Activated T-helper 17 cell treated with anti-CD3 and anti-CD28 coated beads, Interleukin-2, amount 50 U/mL, for 72 hours (primary cell): Measurements from ENCODE around the gene ATP2B2. TPM values are rescaled to one million over a fixed set of nuclear protein-coding genes. Genes with fewer than 3 reads are reported as not detected.
A peak's percentile ranks its signal among the peaks of the same experiment; 100 is the strongest.

Experiments used
- ATAC-seq: fragments of 150-1000 bp; cut with Tn5 transposase; replicated peaks from 2 replicates; pipeline ENCODE4 v1.10.0; 2021; ENCODE audit warnings: mild to moderate bottlenecking, moderate library complexity
- H3K27ac Mint-ChIP-seq: one replicate; pipeline ENCODE4 v1.8.0; 2022; ENCODE audit warnings: mixed read lengths
- H3K27me3 Mint-ChIP-seq: one replicate; pipeline ENCODE4 v1.8.0; 2022; ENCODE audit warnings: mixed read lengths
- H3K36me3 Mint-ChIP-seq: one replicate; pipeline ENCODE4 v1.8.0; 2022; ENCODE audit warnings: low read depth, mild to moderate bottlenecking, mixed read lengths
- H3K4me1 Mint-ChIP-seq: one replicate; pipeline ENCODE4 v1.8.0; 2022; ENCODE audit warnings: mixed read lengths
- H3K4me3 Mint-ChIP-seq: one replicate; pipeline ENCODE4 v1.8.0; 2022; ENCODE audit warnings: mild to moderate bottlenecking, mixed read lengths
- H3K9me3 Mint-ChIP-seq: one replicate; pipeline ENCODE4 v1.8.0; 2022; ENCODE audit warnings: mixed read lengths
- total RNA-seq, 2 donors: library from RNA; stranded (reverse); gene quantifications; one replicate each; pipeline ENCODE4 v1.2.3, GENCODE V29; 2022

Gene ATP2B2
- total RNA-seq, 2 donors from 2014 or later, result not detected

DNA sequence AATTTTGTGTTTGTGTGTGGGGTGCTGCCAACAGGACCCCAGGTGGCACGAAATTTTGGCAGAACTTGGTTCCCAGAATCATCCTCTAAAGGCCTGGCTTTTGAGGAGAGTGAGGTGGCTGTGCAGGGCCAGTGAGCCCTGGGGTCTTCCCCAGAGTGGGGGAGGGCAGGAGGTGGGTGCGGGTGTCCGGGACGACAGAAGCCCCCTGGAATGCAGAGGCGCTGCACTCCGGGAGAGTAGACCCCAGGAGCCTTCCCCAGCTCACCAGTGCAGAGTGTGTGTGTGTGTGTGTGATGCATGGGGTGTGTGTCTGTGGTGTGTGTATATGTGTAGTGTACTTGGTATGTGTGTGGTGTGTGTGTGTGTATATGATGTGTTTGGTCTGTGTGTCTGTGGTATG lies 140.1 kb downstream of the ATP2B2 start:
- ATAC-seq, result no peak
- H3K9me3 Mint-ChIP-seq, result no peaks in the 10 kb centered on the region

DNA sequence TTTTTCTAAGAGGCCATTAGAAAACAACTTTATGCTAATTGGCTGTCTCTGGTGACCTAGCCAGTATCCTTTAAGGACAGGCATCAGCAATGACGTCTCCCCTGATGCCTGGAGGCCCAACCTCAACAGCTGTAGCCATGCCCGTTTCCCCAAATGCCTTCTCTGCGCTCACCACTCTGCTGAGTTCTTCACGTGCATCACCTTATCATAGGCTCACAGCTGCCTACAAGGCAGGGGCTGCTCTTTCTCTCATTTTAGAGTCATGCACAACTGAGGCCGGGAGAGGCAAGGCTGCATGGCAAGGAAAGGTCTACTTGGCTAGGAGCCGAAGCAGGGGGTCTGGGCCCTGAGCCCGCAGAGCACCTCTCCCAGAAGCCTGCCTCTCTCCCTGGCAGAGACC lies 140.6 kb downstream of the ATP2B2 start:
- Mint-ChIP-seq H3K4me3 (no peak overlapping the region), H3K27me3 (peaks cover 26% of the 10 kb centered on the region), H3K36me3 (no peaks in the 10 kb centered on the region), H3K9me3 (no peaks in the 10 kb centered on the region), H3K4me1 (peaks cover 23% of the 10 kb centered on the region), H3K27ac (no peak overlapping the region)
- no peak for ATAC-seq

More for the DNA sequence above, 140.1 kb downstream of the ATP2B2 start:
- no peak overlapping the region for H3K27ac Mint-ChIP-seq
- peaks cover 23% of the 10 kb centered on the region for H3K4me1 Mint-ChIP-seq
- H3K36me3 Mint-ChIP-seq, result no peaks in the 10 kb centered on the region
- H3K27me3 Mint-ChIP-seq, result peaks cover 25% of the 10 kb centered on the region
- no peak overlapping the region for H3K4me3 Mint-ChIP-seq

DNA sequence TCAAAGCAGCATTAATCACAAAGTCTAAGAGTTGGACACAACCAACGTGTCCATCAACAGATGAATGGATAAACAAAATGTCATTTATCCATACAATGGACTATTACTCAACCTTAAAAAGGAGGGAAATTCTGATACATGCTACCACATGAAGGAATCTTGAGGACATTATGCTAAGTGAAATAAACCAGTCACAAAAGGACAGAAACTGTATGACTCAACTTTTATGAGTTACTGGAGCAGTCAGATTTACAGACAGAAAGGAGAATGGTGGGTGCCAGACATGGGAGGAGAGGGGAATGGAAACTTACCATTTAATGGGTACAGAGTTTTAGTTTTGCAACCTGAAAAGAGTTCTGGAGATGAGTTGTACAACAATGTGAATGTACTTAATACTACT lies 141.5 kb downstream of the ATP2B2 start:
- H3K27ac Mint-ChIP-seq, result peak overlapping the region; percentile 4
- no peaks in the 10 kb centered on the region for H3K36me3 Mint-ChIP-seq
- peak; percentile 75 for ATAC-seq
- peaks cover 23% of the 10 kb centered on the region for H3K4me1 Mint-ChIP-seq
- H3K27me3 Mint-ChIP-seq, result peaks cover 26% of the 10 kb centered on the region
- H3K9me3 Mint-ChIP-seq, result no peaks in the 10 kb centered on the region
- H3K4me3 Mint-ChIP-seq, result no peak overlapping the region

DNA sequence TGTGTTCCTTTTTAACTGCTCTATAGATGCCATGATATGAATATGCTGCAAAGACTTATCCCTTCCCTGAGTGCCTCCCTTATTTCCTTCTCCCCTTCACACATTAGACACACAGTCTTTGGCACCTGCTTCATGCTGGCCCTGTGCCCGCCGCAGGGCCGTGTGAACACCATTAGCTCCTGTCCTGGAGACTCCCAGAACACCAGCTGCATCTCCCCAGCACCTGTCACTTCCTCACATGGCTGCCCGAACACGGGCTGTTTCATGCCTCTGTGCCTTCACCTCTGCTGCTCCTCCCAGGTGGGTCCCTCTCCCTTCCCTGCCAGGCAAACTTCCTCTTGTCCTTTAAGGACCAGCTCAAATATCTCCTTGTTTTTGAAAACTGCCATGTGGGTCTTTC lies 144.0 kb downstream of the ATP2B2 start:
- H3K27ac Mint-ChIP-seq, result no peak overlapping the region
- no peak for ATAC-seq
- no peak overlapping the region for H3K4me3 Mint-ChIP-seq
- no peaks in the 10 kb centered on the region for H3K36me3 Mint-ChIP-seq
- no peaks in the 10 kb centered on the region for H3K9me3 Mint-ChIP-seq
- peaks cover 20% of the 10 kb centered on the region for H3K27me3 Mint-ChIP-seq
- peaks cover 15% of the 10 kb centered on the region for H3K4me1 Mint-ChIP-seq

DNA sequence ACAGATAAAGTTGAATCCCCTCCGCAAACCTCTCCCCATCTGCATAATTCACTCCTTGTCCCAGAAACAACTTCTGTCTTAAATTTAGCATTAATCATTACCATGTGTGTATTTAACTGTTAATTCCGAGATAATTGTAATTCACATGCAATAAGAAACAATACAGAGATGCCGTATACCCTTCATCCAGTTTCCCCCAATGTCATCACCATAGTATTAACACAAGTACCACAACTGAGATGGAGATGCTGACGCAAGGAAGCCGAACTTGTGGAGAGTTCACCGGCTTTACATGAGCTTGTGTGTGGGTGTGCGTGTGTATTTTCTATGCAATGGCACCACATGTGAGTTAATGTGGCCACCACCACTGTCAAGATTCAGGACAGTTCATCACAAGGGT lies 144.9 kb downstream of the ATP2B2 start:
- no peak overlapping the region for H3K4me3 Mint-ChIP-seq
- H3K36me3 Mint-ChIP-seq, result no peaks in the 10 kb centered on the region
- H3K27ac Mint-ChIP-seq, result no peak overlapping the region
- H3K4me1 Mint-ChIP-seq, result peaks cover 8% of the 10 kb centered on the region
- H3K9me3 Mint-ChIP-seq, result no peaks in the 10 kb centered on the region
- no peak for ATAC-seq
- peaks cover 20% of the 10 kb centered on the region for H3K27me3 Mint-ChIP-seq

DNA sequence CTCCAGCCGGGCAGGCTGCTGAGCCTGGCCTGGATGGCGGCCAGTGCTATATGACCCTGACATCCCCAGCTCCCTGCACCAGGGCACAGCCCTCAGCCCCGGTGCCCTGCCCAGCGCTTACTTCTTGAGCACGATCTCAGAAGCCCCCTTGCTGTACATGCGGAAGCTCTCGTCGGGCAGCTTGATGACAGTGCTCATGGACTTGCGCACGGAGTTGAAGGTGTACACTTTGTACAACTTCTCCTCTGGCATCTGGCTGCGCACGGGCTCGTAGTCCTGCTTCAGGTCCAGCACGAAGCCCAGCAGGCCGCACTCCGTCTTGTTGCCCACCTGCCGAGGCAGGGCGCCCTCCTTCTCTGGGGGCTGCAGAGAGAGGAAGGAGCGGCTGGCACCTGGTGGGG lies 145.6 kb downstream of the ATP2B2 start:
- no peaks in the 10 kb centered on the region for H3K36me3 Mint-ChIP-seq
- no peak overlapping the region for H3K27ac Mint-ChIP-seq
- H3K4me1 Mint-ChIP-seq, result peaks cover 6% of the 10 kb centered on the region
- no peaks in the 10 kb centered on the region for H3K9me3 Mint-ChIP-seq
- no peak for ATAC-seq
- H3K27me3 Mint-ChIP-seq, result peaks cover 20% of the 10 kb centered on the region
- H3K4me3 Mint-ChIP-seq, result no peak overlapping the region

DNA sequence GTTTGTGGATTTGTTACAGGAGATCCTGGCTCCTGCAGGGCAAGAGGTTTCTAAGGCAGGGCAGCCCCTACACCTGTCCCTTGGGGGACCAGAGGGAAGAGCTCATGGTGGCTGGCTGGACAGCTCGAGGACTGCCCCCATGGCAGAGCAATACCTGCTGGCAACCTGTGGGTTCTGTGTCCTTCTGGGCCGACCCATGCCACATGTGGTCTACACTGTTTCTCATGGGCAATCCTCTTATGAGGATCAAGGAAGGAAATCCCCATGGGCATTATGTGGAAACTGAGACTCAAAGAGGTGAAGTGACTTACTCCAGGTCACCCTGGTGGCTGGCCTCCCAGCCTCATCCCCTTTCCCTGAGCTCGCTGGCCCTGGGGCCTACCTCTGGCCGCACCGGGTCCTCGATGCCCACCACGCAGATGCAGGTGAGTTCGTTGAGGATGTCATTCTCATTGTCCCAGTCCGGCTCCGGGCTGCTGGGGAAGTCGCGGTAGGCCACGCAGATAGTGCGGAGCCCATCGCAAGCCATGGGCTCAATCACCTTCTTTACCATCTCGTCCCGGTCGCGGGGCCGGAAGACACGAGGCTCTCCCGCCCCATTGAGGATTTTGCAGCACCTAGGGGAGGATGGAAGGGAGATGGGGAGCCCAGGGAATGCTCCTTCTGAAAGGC lies 146.9 kb downstream of the ATP2B2 start:
- H3K36me3 Mint-ChIP-seq, result no peaks in the 10 kb centered on the region
- ATAC-seq, result no peak
- no peak overlapping the region for H3K4me3 Mint-ChIP-seq
- no peaks in the 10 kb centered on the region for H3K9me3 Mint-ChIP-seq
- H3K4me1 Mint-ChIP-seq, result no peaks in the 10 kb centered on the region
- peaks cover 20% of the 10 kb centered on the region for H3K27me3 Mint-ChIP-seq
- no peak overlapping the region for H3K27ac Mint-ChIP-seq

DNA sequence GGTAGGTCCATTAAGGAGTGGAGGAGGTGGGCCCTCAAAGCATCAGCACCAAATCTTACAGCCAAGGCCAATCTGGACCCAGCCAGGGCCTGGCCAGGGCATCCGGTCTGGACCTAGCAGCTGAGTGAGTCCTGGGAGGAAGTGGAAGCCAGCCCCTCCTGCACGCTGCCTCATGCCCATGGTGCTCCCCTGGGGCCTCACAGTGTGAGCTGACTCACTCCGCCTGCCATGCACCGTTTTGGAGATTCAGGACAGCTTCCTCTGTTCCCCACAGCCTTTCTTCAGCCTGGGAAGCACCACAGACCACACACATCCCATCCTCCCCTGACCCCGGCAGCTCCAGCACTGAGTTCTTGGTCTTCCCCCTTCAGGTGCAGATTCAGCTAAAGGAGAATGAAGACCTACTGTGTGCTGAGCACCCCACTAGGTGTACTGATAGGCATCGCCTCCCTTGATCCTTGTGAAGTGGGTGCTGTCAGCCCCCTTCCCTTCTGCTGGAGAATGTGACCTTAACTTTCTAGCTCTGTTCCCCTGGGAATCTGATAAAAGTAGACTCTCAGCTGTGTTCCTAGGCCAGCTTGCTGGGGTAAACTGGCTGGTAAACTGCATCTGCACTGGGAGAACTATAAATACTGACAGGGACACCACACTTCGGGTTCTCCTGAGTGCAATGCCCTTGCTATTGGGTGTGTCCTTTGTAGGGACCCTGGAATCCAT lies 147.6 kb downstream of the ATP2B2 start:
- ATAC-seq, result no peak

DNA sequence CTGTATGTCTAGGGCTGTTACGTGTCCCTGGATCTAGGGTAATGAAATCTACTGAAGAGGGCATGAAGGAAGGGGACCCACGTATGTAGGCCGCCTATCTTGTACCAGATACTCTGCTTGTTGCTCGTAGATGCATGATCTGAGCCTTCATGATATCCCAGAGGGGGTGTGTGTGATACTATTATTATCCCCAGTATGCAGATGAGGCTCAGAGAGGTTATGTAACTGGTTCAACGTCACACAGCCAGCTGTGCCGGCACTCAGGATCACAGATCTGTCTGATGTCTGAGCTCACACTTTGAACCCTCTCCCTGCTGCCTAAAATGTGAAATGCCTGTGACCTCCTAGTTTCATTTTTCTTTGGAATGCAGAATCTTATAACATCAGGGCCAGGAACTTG lies 148.3 kb downstream of the ATP2B2 start:
- Mint-ChIP-seq H3K4me1 (no peaks in the 10 kb centered on the region), H3K4me3 (no peak overlapping the region), H3K9me3 (no peaks in the 10 kb centered on the region), H3K27ac (no peak overlapping the region), H3K27me3 (peaks cover 19% of the 10 kb centered on the region), H3K36me3 (no peaks in the 10 kb centered on the region)
- ATAC-seq, result no peak

More for the DNA sequence above, 147.6 kb downstream of the ATP2B2 start:
- Mint-ChIP-seq H3K4me3 (no peak overlapping the region), H3K27ac (no peak overlapping the region), H3K27me3 (peaks cover 20% of the 10 kb centered on the region), H3K4me1 (no peaks in the 10 kb centered on the region), H3K9me3 (no peaks in the 10 kb centered on the region), H3K36me3 (no peaks in the 10 kb centered on the region)

DNA sequence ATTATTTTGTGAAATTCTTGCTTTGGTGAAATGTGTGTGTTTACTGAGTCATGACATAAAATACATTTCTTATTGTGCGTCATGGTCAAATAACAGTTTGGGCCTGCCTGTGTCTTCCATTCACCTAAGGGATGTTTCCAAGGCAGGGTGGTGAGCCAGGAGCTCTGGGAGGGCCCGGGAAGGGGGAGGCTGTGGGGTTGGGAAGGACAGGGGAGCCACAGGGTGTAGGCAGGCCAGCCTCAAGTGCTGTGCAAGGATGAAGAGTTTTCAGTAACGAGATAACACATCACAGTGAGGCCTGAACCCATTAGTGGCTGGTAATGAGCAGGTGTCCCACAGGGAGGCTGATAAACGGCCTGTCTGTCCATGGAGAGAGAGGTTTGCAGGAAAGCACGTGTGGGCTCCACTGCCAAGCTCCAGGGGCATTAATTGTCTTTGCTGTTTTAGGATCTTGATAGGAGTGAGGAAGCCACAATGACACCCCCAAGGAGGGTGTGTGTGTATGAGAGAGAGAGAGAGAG lies 148.9 kb downstream of the ATP2B2 start:
- Mint-ChIP-seq H3K27me3 (peaks cover 14% of the 10 kb centered on the region), H3K4me1 (no peaks in the 10 kb centered on the region), H3K4me3 (no peak overlapping the region), H3K27ac (no peak overlapping the region), H3K9me3 (no peaks in the 10 kb centered on the region), H3K36me3 (no peaks in the 10 kb centered on the region)
- no peak for ATAC-seq

DNA sequence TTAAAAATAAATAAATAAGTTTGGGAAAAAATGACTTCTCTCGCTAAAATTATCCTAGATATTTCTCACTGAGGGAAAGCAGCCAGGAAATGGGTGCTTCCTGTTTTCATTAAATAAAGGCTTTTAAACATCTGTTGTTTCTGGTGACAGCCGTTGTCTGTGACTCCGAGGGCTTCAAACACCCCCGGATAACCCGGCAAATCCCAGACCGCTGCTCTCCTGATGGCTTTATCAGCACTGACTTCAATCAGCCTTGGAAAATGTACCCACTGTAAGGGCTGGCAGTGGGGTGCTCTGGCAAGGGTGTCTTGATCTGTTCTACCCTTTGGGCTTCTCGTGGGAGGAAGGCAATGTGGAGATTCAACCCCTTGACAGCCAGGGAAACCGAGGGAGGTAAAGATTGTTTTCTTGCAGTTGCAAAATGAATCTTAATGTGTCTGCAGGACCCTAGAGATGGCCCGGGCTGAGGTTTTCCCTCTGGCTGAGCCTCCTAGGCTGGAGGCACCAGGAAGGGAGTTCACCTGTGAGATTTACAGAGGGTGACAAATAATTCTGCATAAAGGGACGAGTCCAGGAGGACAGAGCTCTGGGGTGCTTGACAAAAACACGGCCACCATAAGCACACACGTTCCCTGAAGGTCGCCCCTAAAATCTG lies 150.9 kb downstream of the ATP2B2 start:
- Mint-ChIP-seq H3K9me3 (no peaks in the 10 kb centered on the region), H3K4me3 (no peak overlapping the region), H3K36me3 (no peaks in the 10 kb centered on the region), H3K27me3 (peaks cover 3% of the 10 kb centered on the region), H3K4me1 (no peaks in the 10 kb centered on the region), H3K27ac (no peak overlapping the region)
- ATAC-seq, result no peak

DNA sequence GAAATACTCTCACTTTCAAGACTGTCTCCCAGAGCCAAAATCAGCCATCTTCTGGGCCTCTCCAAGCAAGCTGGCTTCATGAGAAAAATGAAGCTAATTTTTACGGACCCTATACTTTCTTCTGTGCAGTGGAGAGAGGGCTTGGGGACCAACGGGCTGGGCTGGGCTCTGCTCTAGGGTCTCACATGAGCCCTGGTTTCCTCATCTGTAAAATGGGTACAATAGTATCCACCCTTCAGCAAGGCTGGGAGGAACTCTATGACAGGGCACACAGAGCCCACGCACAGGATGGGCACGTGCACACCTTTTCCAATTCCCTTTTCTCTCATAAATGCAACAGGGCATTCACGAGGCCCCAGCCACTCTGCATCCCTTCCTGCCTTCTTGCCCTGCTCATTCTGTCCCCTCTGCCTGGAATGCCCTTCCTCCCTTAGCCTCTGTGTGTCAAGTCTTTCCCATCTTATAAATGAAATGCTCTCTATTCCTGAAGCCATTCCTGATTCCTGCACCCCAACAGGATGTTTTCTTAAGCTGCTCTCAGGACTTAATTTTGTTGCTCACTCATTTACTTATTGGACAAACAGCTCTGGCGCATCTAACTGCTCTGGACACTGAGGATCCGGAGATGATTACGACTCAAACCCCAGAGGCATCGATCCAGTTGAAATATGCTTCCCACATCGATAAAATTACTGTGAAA lies 151.6 kb downstream of the ATP2B2 start:
- ATAC-seq, result no peak
- Mint-ChIP-seq H3K9me3 (no peaks in the 10 kb centered on the region), H3K4me3 (no peak overlapping the region), H3K36me3 (no peaks in the 10 kb centered on the region), H3K4me1 (no peaks in the 10 kb centered on the region), H3K27me3 (no peaks in the 10 kb centered on the region), H3K27ac (no peak overlapping the region)

DNA sequence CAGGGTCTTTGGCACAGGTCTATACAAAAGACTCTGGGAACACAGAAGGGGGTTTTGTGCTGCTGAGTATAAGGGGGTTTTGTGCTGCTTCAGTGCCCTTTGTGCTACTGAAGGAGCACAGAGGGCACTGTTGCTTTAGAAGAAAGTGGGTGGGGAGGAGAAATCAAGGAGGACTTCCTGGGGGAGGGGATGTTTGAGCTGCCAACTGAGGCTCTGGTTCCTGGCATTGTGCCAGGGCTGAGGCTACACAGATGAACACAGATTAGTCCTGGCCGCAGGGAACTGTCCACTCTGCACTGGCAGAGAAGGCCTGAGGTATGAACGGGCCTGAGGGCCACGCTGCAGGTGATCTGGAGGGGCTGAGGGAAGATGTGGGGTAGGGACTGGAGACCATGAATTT lies 152.2 kb downstream of the ATP2B2 start:
- no peak overlapping the region for H3K27ac Mint-ChIP-seq
- no peaks in the 10 kb centered on the region for H3K9me3 Mint-ChIP-seq
- no peak for ATAC-seq

DNA sequence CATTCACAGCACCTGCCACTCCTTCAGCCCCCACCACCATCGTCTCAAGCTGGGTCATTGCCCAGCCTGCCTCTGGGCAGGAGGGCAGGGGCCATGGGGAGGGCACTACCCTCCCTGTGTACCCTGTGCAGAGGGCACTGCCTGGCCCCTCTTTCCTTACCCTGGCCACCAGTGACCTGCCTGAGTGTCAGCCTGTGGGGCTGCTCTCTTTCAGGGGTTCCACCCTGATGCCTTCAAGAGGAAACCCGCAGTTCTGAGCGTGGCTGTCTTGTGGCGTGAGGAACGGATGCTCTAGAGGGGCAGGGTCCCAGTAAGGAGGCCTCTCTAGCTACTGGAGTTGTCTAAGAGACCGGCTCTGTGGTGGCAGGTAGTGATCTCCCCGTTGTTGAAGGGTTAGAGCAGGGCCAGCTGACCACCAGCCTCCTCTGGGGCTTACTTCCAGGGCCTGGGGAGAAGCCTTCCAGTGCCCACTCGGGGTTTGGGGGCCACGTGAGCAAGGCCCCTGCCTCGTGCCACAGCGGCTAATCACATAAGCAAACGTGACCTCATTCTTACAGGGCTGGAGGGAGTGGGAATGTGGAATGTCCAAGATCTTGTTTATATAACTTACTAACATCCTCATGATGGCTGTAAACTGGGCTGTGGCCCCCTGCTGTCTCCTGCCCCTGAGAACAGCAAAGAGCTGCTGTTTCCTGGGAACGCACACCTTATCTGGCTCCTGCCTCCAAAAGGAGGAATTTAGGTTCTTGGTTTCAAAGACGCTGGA lies 153.1 kb downstream of the ATP2B2 start:
- H3K36me3 Mint-ChIP-seq, result no peaks in the 10 kb centered on the region
- no peaks in the 10 kb centered on the region for H3K27me3 Mint-ChIP-seq
- no peak overlapping the region for H3K27ac Mint-ChIP-seq
- no peaks in the 10 kb centered on the region for H3K9me3 Mint-ChIP-seq
- ATAC-seq, result no peak
- H3K4me3 Mint-ChIP-seq, result no peak overlapping the region
- no peaks in the 10 kb centered on the region for H3K4me1 Mint-ChIP-seq

More for the DNA sequence above, 152.2 kb downstream of the ATP2B2 start:
- Mint-ChIP-seq H3K4me1 (no peaks in the 10 kb centered on the region), H3K36me3 (no peaks in the 10 kb centered on the region), H3K27me3 (no peaks in the 10 kb centered on the region), H3K4me3 (no peak overlapping the region)
